ENCODE measurements around the gene SSRP1.
A peak's percentile ranks its signal among the peaks of the same experiment; 100 is the strongest.
"Not testable (repeated sequence)": the region's sequence is repeated elsewhere in the genome, so short reads cannot be mapped to it uniquely, and the experiment has no call there.

Gene SSRP1, protein sequence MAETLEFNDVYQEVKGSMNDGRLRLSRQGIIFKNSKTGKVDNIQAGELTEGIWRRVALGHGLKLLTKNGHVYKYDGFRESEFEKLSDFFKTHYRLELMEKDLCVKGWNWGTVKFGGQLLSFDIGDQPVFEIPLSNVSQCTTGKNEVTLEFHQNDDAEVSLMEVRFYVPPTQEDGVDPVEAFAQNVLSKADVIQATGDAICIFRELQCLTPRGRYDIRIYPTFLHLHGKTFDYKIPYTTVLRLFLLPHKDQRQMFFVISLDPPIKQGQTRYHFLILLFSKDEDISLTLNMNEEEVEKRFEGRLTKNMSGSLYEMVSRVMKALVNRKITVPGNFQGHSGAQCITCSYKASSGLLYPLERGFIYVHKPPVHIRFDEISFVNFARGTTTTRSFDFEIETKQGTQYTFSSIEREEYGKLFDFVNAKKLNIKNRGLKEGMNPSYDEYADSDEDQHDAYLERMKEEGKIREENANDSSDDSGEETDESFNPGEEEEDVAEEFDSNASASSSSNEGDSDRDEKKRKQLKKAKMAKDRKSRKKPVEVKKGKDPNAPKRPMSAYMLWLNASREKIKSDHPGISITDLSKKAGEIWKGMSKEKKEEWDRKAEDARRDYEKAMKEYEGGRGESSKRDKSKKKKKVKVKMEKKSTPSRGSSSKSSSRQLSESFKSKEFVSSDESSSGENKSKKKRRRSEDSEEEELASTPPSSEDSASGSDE

DNA sequence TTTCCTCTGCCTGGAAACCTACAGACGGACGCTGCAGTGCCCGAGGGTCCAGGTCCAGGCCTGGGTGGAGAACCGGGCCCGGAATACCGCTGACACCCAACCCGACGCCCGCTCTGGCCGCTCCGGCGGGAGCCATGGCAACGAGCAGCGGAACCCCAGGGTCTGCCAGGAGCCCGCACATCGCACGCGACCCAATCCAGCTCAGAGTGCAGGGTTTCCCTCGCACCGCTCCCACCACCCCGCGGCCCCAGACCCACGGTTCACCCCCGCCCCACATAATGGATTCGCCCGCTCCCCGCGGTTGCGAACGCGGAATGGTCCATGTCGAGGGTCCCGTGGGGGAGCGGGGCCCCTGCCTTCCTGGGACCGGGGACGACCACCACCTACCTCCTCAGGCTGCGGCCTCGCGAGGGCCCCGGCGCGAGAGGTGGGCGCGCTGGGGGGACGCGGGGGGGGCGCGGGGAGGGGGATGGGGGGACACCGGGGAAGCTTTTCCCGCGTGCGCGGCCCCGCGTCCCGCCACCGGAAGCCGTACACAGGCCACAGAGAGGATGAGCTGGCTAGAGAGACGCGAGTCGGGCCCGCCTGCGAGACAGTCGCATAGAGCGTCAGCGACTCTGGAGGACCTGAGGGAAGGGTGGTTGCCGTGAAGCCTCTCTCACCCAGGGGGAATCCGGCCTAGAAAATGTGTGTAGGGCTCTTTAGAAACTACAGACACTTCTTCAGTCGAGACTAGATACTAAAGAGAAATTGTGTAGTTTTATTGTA is at the start of gene SSRP1:
Gene SSRP1, minus strand, starts transcription at position 550 of the 768 bp plus-strand sequence. CDS start 771 bp downstream, outside the sequence.
- DNase-seq (ENCODE audit: low spot score), result peak; percentile 80

DNA sequence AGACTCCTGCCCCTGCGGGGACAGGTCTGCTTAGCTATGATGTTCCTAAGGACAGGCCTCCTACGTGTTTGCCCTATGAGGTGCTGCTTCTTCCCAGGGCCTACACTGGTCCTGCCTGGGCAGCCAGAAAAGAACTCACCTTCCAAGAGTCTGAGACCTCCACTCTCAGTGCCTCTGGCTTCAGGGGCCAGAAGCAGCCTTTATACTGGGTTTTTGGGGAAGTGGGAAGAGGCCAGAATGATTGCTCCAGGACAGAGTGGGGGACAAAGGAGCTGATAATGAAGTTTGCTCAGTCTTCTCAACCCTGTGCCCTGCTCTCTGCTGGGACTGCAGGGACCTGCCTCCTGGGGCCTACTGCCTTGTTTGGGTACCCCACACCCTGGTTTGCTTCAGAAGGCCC is 45.3 kb upstream of the SSRP1 start, which contains the start of gene PRG3:
Gene PRG3, minus strand, starts transcription at position 176 of the 400 bp plus-strand sequence. CDS start 442 bp downstream, outside the sequence.
- no peak for DNase-seq (ENCODE audit: low spot score)

DNA sequence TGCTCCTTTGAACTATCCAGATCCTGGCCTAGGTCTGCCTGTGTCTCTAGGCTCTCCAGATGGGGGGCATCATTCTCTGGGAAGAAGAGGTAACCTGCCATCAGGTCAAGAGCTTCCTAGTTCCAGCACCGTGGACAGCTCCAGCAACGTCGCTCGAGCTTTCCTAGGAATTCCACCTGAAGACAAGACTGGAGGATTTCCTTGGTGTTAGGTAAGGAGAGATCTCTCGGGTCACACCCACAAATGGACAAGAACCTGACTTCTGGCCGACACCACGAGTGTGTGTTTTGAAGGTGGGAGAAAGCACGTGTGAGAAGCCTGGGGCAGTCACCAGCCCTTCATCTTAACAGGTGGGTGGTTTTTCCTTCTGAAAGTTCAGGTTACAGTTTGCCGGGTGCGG is 44.0 kb upstream of the SSRP1 start:
- peak; percentile 26 for DNase-seq (ENCODE audit: low spot score)

DNA sequence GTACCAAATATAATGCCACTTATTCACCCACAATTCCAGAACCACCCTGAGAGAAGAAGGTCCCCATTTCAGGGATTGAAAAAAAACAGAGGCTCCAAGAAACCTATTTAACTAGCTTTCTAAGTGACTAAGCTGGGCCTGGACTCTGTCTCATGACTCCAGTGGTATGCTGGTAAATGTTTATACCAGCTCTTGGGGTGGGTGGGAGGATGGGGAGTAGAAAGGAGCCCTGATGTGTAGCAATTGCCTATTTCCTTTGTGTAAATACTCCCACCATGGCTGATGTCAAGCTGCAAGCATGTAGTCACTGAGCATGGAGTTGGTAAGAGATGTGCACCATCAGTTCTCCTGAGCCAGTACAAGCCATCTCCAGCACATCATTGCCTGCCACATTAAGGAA is 42.5 kb upstream of the SSRP1 start:
- no peak for DNase-seq (ENCODE audit: low spot score)

DNA sequence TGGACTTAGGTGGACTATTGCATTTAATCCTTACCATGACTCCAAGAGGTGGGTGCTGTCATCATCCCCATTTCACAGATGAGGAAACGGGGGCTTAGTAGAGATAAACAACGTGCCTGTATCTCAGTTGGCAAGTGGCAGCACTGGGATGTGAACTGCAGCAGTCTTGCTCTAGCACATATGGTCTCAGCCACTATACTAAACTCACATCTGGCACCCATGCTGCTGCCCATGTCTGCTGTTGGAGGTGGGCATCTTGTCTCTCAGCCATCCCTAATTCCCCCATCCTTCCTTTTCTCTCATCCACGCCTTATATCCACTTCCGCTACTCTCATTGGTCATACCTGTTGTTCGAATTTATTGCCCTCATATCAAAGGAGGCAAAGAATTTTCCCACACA is 41.4 kb upstream of the SSRP1 start:
- no peak for DNase-seq (ENCODE audit: low spot score)

DNA sequence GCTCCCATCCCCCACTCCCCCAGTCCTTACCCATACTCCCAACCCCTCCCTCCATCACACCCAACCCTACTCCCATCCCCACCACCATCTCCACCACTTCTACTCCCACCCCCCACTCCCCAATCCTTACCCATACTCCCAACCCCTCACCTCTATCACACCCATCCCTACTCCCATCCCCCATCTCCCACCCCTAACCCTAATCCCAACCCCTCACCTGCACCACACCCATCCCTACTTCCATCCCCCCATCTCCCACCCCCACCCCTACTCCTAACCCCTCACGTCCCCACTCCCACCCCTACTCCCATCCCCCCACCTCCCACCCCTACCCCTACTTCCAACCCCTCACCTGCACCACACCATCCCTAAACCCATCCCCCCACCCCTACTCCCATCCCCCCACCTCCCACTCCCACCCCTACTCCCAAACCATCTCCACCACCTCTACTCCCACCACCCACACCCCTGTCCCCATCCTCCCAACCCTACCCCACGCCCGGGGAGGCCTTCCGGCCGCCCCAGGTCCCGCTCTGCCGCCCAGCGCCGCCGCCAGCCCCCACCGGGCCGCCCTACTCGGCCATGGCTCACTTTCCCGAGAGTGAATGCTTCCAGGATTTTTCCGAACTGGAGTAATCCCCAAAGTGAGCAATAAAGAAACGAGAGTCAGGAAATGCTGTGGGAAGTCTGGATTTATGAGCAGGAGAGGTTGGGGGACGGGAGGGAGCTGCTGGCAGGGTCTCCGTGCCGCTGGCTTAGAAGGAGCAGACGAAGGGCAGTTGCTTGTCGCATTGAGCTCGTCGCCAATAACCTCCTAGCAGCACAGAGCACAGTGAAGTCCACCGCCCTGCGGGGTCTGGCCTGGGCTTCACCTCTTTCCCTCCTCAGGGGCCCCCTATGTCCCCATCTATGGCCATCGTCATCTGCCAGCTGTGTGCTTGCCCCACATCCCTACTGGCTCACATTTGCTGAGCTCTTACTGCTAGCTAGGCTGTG is 40.7 kb upstream of the SSRP1 start:
- DNase-seq (ENCODE audit: low spot score), result no peak

DNA sequence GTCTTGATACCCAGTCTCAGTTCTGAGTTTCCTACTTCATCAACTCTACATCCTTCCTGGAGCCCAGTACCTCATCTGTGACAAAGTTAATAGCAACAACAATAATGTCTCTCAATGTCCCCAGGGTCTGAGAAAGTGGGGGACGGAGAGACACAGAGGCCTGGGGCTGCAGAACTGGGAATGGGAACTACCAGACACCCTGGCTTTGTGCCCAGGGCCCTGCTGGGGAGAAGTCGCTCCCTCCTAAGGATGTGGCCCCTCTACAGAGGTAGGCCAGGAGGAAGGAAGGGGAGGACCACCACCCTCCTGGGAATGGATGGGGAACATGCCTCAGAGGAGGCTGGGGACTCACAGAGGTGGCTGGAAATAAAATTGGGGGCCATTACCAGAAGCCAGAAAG is 39.8 kb upstream of the SSRP1 start:
- DNase-seq (ENCODE audit: low spot score), result no peak

DNA sequence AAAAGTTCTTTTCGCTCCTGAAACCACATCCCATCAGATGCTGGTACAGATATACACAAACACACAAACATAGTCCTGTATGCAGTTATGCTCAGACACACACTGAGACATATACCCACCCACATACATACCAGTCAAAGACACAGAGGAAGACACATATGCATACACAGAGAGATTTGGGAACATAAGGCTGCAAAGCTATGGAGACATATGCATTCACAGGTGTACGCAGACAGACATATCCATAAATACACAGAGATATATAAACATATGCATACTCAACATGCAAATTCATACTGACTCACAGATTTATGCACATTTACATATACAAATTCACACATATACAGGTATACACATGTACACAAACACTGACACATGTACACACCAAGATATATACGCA is 39.3 kb upstream of the SSRP1 start:
- no peak for DNase-seq (ENCODE audit: low spot score)

DNA sequence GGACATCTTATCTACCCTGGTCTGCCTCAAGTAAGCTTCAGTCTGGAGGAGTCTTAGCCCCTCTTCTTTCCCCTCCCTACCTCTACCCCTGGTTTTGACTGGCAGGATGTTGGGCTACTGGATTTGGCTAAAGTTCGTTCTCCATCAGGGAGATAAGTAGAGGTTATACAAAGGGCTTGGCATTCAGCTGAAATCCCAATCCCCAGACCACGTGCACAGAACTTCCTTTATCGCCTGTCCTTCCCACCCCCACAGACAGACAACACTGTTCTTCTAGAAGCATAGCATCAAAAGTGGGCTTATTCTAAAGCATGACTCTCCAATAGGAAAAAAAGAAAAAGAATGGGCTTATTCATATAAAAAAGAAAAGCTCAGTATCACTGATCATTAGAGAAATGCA is 37.5 kb upstream of the SSRP1 start:
- DNase-seq (ENCODE audit: low spot score), result no peak

DNA sequence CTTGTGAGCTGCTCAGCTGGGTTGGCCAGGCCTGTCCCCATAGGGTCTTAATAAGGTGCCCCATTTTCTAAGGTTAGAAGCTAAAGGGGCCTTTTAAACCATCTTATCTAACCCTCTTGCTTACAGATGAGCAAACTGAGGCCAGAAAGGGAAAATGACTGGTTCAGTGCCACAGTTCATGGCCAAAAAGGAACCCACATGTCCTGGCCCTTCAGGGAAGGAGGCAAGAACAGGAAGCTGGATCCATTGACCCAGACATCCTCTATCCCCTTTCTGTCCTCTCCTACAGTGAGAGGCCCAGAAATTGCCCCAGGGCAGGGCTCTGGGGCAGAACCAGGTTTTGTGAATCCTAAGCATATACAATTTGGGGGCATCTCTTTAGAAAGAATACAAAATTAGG is 35.2 kb upstream of the SSRP1 start:
- DNase-seq (ENCODE audit: low spot score), result no peak

DNA sequence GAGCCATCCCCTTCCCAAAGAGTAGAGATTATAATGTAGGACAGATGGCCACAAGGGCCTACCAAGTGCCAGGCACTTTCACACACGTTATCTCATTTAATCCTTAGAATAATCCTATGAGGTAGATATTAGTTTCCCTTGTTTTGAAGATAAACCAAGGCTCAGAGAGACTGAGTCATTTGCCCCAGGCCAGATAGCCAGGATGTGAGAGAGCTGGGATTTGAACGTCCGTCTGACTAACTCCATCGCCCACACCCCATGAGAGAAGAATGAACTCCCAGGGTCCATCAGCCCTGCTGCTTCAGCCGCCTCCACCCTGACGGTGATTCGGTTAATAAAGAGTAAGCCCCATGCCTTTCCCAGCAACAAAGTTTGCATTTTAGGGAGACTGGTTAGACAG is 34.6 kb upstream of the SSRP1 start:
- no peak for DNase-seq (ENCODE audit: low spot score)

DNA sequence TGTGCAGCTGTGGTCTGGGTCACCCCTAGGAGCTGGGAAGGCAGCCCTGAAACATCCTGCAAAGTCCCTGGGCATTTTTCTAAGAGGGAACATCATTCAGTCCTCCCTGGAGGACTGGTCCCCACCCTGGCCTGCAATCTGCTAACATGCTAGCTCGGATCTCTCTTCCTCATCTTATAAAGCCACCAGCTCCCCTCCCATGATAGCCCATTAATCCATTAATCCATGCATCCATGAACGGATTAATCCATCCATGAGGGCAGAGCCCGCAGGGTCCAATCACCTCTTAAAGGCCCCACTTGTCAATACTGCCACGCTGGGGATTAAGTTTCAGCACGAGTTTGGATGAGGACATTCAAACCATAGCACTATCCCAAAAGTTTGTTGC is 33.1 kb upstream of the SSRP1 start:
- no peak for DNase-seq (ENCODE audit: low spot score)

DNA sequence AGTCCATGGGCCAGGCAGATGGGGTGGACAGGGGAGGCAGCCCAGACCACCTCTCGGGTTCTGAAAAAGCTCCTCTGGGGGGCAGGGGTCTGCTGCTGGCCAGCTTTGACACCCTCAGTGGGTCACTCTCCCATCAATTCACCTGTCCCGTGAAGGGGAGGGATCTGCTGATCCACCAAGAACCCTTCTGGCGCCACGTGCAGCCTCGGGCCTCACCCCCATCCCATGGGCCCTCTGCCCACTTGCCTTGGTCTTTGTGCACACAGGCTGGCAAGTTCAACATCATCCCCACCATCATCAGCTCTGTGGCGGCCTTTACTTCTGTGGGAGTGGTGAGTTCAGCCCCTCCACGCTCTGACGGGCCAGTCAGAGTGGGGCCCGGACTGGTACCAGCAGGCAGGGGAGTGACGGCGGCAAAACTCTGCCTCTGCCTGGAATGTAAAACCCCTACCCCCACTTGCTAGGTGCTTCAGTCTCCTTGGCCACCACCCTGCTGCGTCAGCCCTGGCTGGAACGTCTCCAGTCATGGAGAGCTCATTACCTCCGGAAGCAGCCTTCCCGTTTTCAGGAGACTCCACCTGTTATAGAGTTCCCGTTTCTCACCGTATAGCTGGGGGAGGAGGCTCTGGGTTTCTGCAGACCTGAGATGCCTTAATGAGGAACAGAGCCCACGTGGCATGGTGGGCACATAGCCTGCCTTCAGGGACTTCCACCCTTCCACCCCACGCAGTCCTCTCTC is 32.6 kb upstream of the SSRP1 start:
- DNase-seq (ENCODE audit: low spot score), result no peak

DNA sequence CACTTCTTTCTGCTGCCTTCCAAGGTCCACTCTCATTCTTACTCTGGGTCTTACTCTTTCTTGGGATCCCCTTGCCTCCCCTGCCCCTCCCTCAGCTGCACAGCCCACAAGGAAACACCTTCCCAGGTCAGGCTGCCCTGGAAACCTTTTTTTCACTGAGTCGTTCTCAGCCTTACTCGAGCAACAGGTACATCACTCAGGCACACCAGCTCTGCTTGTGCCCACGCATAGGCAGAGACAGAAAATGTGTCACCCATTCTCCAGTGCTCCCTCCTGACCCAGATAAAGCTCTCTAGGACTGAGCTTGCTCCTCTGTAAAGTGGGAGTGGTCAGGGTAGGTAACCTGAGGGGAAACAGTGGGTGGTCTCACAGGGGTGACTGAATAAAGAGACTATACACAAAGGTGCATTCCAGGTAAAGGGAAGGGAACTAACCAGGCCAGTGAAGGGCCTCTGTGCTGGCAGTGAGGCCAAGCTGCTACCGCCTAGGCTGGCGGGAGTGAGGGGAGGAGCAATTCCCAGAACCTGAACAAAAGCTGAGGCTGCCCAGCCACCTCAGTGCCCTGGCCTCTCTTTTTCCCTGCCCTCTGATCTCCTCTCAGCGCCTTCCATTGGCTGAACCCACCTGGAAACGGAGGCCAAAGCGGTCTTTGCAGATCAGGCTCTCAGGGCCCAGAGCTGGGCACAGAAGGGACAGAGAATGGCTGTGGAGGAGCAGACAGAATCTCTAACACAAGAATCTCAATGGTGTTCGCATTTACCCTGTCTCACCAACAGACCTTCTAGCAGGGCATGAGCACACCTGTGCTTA is 29.4 kb upstream of the SSRP1 start:
- no peak for DNase-seq (ENCODE audit: low spot score)

DNA sequence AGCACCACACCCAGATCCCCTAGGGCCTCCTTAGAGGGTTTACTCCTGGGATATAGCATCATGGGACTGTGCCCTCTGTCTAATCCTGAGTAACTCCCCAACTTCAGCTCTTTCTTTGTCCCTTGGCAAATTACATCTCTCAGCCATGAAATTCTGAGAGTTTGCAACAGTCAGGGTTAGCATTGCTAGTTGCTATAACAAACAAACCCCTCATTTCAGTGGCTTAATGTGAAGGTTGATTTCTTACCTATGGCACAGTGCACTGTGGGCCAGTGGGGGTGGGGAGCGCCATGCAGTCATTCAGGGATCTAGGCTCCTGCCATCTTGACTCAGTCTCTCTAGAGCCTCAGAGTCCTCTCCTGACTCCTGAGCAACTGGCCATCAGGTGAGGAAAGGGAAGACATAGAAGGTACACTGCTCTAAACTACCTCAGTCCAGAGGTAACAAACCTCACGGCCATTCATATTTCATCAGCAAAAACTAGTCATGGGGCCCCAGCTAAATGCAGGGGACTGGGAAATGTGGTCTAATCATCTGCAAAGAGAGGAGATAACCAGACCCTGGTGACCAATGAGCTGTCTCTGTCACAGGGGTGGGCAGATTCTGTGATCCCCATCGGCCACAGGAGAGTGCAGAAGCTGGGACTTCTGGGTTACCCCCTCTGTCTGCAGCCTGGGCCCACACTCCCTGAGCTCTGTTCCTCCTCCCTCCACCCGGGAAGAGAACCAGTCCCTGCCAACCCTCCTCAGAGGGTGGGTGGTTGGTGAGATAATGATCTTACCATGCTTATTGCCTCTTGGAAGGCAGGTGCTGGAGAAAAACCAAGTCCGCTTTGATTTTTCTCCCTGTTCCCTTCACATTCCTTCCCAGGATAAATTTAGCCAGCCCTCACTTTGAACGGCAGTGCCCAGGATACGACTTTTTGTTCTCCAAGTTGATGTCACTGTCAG is 27.7 kb upstream of the SSRP1 start:
- no peak for DNase-seq (ENCODE audit: low spot score)

DNA sequence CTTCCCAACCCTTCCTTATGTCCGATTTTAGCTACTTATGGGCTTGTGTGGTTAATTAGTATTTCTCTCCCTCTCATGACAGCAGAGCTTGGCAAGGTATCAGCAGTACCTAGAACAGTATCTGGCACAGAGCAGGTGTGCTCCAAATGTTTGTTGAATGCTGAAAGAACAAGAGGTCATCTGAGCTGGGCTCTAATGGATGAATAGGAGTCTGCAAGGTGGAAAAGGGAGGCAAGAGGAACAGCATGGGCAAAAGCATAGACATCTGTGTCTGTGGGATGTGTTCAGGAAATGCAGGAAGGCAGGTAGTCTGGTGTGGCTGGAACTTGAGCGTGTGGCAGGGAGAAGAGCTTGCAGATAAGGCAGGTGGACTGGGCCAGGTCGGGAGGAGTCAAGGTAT is 26.2 kb upstream of the SSRP1 start:
- DNase-seq (ENCODE audit: low spot score), result no peak

DNA sequence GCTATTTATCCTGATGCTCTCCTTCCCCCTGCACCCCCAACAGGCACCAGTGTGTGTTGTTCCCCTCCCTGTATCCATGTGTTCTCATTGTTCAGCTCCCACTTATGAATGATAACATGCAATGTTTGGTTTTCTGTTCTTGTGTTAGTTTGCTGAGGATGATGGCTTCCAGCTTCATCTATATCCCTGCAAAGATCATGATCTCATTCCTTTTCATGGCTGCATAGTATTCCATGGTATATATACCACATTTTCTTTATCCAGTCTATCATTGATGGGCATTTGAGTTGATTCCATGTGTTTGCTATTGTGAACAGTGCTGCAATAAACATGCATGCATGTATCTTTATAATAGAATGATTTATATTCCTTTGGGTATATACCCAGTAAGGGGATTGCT is 25.7 kb upstream of the SSRP1 start:
- not testable (repeated sequence) for DNase-seq (ENCODE audit: low spot score)

DNA sequence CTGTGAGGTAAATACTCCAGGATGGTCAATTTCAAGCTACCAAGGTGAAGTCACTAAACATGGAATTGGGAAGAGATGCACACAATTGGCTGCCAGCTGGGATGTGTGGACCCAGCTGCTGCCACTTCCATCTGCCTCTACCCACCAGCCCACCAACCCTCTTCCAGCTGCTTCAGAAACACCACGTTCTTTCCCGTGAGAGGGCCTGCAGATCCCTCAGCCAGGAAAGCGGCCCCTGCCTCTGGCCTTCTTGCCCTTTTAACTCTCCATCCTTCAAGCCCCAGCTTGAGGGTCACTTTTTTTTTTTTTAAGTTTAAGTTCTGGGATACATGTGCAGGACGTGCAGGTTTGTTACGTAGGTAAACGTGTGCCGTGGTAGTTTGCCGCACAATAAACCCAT is 25.3 kb upstream of the SSRP1 start:
- no peak for DNase-seq (ENCODE audit: low spot score)
